ENCODE results near the gene AGT. TPM values are rescaled to one million over a fixed set of nuclear protein-coding genes. Genes with fewer than 3 reads are reported as not detected.

AGT gene
- total and polyA plus RNA-seq, 7 donors, result 9.2 to 187 (median 38.0) TPM

DNA sequence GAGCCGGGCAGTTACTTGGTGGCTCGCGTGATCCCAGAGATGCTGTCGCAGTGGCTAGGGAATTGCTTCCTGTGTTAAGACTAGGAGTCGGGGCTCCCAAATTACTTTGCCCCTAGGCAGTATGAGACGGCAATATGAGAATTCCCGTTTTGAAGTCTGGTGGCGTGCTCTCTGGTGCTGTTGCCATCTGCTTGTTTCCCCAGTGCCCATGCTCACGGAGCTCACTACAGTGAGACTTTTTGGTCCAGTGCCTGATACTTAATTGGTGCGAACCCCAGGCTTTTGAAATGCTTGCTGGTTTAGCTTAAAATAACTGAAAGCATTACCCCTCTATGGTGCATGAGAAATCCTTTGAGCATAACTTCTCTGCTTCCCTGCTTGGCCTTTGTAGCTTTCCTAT is 22.3 kb downstream of the AGT start:
- Histone ChIP-seq H3K4me3 (no peak overlapping the region), H3K4me1 (peaks cover 7% of the 10 kb centered on the region), H3K36me3 (ENCODE audit: insufficient read depth in 1 of 2, low read depth in 1 of 2) (peaks cover 2 to 77% of the 10 kb centered on the region in 2 donors), H3K27ac (no peak overlapping the region), H3K27me3 (ENCODE audit: insufficient read depth in 3 of 3, low read length in 2 of 3) (no peaks in the 10 kb centered on the region), H3K9me3 (no peaks in the 10 kb centered on the region)
- WGBS, 3 donors, result 81 to 91% (median 85%) methylated on average over 10 of the region's 10 CpGs
- intact Hi-C loops (cut with DNase I), result no loop called here
- DNase-seq, result no peak
- TF ChIP-seq, protein P1, sequence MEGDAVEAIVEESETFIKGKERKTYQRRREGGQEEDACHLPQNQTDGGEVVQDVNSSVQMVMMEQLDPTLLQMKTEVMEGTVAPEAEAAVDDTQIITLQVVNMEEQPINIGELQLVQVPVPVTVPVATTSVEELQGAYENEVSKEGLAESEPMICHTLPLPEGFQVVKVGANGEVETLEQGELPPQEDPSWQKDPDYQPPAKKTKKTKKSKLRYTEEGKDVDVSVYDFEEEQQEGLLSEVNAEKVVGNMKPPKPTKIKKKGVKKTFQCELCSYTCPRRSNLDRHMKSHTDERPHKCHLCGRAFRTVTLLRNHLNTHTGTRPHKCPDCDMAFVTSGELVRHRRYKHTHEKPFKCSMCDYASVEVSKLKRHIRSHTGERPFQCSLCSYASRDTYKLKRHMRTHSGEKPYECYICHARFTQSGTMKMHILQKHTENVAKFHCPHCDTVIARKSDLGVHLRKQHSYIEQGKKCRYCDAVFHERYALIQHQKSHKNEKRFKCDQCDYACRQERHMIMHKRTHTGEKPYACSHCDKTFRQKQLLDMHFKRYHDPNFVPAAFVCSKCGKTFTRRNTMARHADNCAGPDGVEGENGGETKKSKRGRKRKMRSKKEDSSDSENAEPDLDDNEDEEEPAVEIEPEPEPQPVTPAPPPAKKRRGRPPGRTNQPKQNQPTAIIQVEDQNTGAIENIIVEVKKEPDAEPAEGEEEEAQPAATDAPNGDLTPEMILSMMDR (IDR thresholded peaks at IDR 0.05), result no peak
- no peak for ATAC-seq

DNA sequence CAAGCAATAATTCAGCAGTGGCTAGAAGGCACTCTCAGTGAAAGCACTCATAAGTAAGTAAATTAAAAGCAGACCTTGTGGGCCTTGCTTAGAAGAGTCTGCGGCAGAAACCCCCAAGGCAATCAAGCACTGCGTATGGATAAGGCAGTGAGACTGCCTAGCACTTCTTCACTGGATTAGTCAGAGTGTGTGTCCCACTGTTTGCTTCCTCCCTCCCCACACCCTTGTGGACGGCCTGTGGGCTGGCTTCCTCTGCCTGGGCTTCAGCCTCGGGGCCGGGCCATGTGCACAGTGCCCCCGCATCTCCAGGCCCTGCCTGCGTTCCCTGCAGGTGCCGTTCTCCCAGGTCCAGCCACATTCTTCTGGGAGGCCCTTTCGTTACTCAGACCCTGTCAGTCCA is 23.8 kb downstream of the AGT start:
- Histone ChIP-seq H3K4me3 (no peak overlapping the region), H3K9me3 (no peaks in the 10 kb centered on the region), H3K36me3 (ENCODE audit: insufficient read depth in 1 of 2, low read depth in 1 of 2) (peaks cover 7 to 93% of the 10 kb centered on the region in 2 donors), H3K4me1 (no peaks in the 10 kb centered on the region), H3K27ac (no peak overlapping the region), H3K27me3 (ENCODE audit: insufficient read depth in 3 of 3, low read length in 2 of 3) (no peaks in the 10 kb centered on the region)
- intact Hi-C loops (cut with DNase I), result no loop called here
- 89 to 94% (median 91%) methylated on average over 9 of the region's 9 CpGs for WGBS, 3 donors
- ATAC-seq, result no peak
- no peak for DNase-seq
- TF ChIP-seq, protein P1 (IDR thresholded peaks at IDR 0.05), result no peak

DNA sequence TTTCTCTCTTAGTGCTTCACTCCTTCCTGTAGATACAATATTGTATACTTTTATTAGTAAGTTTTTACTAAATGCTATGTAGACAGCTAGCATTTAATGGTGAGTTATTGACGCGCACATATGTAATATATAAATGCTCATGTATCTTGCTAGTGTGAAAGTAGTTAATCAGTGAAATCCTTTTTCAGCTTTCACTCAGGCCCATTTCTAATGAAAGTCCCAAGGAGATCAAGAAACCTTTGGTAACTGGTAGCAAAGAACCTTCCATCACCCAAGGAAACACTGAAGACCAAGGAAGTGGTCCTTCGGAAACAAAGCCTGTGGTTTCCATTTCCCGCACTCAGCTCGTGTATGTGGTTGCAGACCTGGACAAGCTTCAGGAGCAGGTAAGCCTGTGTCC is 27.2 kb downstream of the AGT start:
- Histone ChIP-seq H3K27me3 (ENCODE audit: insufficient read depth in 3 of 3, low read length in 2 of 3) (no peaks in the 10 kb centered on the region), H3K36me3 (ENCODE audit: insufficient read depth in 1 of 2, low read depth in 1 of 2) (peaks cover 7 to 92% of the 10 kb centered on the region in 2 donors), H3K4me1 (peaks cover 13% of the 10 kb centered on the region), H3K27ac (no peak overlapping the region), H3K9me3 (no peaks in the 10 kb centered on the region), H3K4me3 (no peak overlapping the region)
- DNase-seq (no peak), ATAC-seq (no peak)
- TF ChIP-seq, protein P1 (IDR thresholded peaks at IDR 0.05), result no peak
- 78 to 86% (median 85%) methylated on average over 5 of the region's 5 CpGs for WGBS, 3 donors
- intact Hi-C loops (cut with DNase I), result no loop called here

DNA sequence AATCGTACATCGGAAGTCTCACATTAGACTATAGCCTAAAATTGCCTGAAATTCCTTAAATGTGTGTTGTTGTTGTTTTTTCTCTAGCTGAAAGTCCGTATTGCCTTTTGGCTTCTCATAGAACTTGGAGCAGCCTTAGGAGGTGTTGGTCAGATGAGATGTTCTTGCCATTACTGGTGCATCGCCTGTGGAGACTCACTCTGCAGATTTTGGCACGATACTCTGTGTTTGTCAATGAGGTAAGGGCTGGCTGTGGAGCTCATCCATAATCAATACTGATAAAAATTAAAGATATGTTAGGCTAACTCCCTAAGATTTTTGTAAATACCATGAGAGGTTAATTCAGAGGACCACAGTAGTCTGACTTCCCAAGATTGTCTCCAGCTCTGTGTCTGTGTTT is 28.9 kb downstream of the AGT start:
- Histone ChIP-seq H3K36me3 (ENCODE audit: insufficient read depth in 1 of 2, low read depth in 1 of 2) (peaks cover 9 to 80% of the 10 kb centered on the region in 2 donors), H3K4me1 (peaks cover 17% of the 10 kb centered on the region), H3K27me3 (ENCODE audit: insufficient read depth in 3 of 3, low read length in 2 of 3) (no peaks in the 10 kb centered on the region), H3K4me3 (no peak overlapping the region), H3K27ac (no peak overlapping the region), H3K9me3 (no peaks in the 10 kb centered on the region)
- intact Hi-C loops (cut with DNase I), result no loop called here
- TF ChIP-seq, protein P1 (IDR thresholded peaks at IDR 0.05), result no peak
- 91 to 95% (median 94%) methylated on average over 5 of the region's 5 CpGs for WGBS, 3 donors
- DNase-seq, result no peak
- ATAC-seq, result no peak

DNA sequence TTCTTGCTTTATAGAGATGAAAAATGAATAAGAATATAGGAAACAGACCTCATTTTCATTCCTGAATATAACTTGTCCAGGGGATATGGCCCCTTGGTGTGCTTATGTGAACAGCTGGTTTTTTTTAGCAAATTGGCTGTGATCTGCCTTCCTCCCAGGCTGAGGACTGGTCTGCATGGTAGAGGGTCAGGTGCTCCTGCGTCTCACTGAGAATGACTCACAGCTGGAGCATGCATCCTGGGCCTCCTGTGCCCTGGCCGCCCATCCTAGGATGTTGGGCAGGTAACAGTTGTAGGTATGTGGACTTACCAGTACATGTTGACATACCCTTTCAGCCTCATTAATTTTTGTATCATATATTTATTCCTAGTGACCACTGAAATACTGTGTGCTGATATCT is 29.8 kb downstream of the AGT start:
- ATAC-seq (no peak), DNase-seq (no peak)
- no peak overlapping the region for H3K27ac ChIP-seq
- H3K27me3 ChIP-seq (ENCODE audit: insufficient read depth in 3 of 3, low read length in 2 of 3), result no peaks in the 10 kb centered on the region
- TF ChIP-seq, protein P1 (IDR thresholded peaks at IDR 0.05), result no peak
- no peaks in the 10 kb centered on the region for H3K9me3 ChIP-seq
- peaks cover 10 to 80% of the 10 kb centered on the region in 2 donors for H3K36me3 ChIP-seq (ENCODE audit: insufficient read depth in 1 of 2, low read depth in 1 of 2)
- 88 to 98% (median 93%) methylated on average over 2 of the region's 2 CpGs for WGBS, 3 donors
- H3K4me3 ChIP-seq, result no peak overlapping the region
- intact Hi-C loops (cut with DNase I), result no loop called here
- peaks cover 17% of the 10 kb centered on the region for H3K4me1 ChIP-seq
